Breast epithelium (tissue), 3 donors: ENCODE results near the gene ALKBH2.

Experiments
- POLR2A ChIP-seq: fragments of 450-650 bp; IDR thresholded peaks from one replicate; pipeline ENCODE4 v1.6.1; 2016; ENCODE audit warnings: antibody characterized with exemption, mild to moderate bottlenecking, moderate library complexity
- POLR2AphosphoS5 ChIP-seq, 3 donors: sonication (generic); formaldehyde crosslinking; IDR thresholded peaks; one replicate each; pipeline ENCODE4 v1.6.1; 2017; ENCODE audit warnings: antibody characterized with exemption in 3 of 3
- TF ChIP-seq, protein P1 (sequence below), 3 donors: fragments of 450-650 bp; IDR thresholded peaks; one replicate each; pipeline ENCODE4 v1.5.1; 2016 to 2017; ENCODE audit warnings: antibody characterized with exemption in 3 of 3, mild to moderate bottlenecking in 3 of 3, moderate library complexity in 3 of 3

DNA sequence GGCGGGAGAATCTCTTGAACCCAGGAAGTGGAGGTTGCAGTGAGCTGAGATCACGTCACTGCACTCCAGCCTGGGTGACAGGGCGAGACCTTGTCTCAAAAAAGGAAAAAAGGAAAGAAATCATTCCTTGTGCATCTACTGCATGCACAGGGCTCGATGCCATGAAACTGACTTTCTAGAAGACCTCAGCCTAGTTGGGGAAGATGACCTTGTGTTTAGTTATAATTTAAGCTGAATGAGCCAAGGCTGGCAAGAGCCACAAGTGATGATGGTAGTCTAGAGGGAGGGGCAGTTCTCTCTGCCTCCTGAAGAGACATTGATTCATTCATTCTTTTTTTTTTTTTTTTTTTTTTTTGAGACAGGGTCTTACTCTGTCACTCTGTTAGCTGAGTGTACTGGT is 47.3 kb upstream of the ALKBH2 start:
- no peak for TF ChIP-seq POLR2A
- TF ChIP-seq, protein P1, sequence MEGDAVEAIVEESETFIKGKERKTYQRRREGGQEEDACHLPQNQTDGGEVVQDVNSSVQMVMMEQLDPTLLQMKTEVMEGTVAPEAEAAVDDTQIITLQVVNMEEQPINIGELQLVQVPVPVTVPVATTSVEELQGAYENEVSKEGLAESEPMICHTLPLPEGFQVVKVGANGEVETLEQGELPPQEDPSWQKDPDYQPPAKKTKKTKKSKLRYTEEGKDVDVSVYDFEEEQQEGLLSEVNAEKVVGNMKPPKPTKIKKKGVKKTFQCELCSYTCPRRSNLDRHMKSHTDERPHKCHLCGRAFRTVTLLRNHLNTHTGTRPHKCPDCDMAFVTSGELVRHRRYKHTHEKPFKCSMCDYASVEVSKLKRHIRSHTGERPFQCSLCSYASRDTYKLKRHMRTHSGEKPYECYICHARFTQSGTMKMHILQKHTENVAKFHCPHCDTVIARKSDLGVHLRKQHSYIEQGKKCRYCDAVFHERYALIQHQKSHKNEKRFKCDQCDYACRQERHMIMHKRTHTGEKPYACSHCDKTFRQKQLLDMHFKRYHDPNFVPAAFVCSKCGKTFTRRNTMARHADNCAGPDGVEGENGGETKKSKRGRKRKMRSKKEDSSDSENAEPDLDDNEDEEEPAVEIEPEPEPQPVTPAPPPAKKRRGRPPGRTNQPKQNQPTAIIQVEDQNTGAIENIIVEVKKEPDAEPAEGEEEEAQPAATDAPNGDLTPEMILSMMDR (IDR thresholded peaks at IDR 0.05), result no peak
- TF ChIP-seq POLR2AphosphoS5 (IDR thresholded peaks at IDR 0.05), result no peak
